CD4-positive, alpha-beta T cell treated with Interleukin-15 for 4 hours (primary cell): ENCODE measurements around the gene BAHD1.

Source experiments
- DNase-seq: peaks from one replicate; pipeline ENCODE4 v3.0.0-alpha.2; 2020; ENCODE audit warnings: low spot score

BAHD1 gene

GRCh38 chr15:40445421-40445922 lies 4.7 kb downstream of the BAHD1 start:
- no peak for DNase-seq

- no peak for DNase-seq
Measured at GRCh38 chr15:40446144-40446543, 5.4 kb downstream of the BAHD1 start.

- no peak for DNase-seq
Measured at GRCh38 chr15:40448354-40448753, 7.6 kb downstream of the BAHD1 start.

- no peak for DNase-seq
Measured at GRCh38 chr15:40449275-40449674, 8.5 kb downstream of the BAHD1 start.

- no peak for DNase-seq
Measured at GRCh38 chr15:40450047-40450446, 9.3 kb downstream of the BAHD1 start.

- no peak for DNase-seq
Measured at GRCh38 chr15:40451527-40452158, 10.9 kb downstream of the BAHD1 start.

- DNase-seq, result no peak
Measured at GRCh38 chr15:40452296-40453090, 11.7 kb downstream of the BAHD1 start.

GRCh38 chr15:40453941-40454340 lies 13.2 kb downstream of the BAHD1 start:
- peak; percentile 27 for DNase-seq

- DNase-seq, result no peak
Measured at GRCh38 chr15:40454904-40455391, 14.2 kb downstream of the BAHD1 start.

GRCh38 chr15:40456299-40456712 lies 15.6 kb downstream of the BAHD1 start:
- DNase-seq, result no peak

GRCh38 chr15:40456738-40457137 lies 16.0 kb downstream of the BAHD1 start:
- no peak for DNase-seq

- no peak for DNase-seq
Measured at GRCh38 chr15:40458495-40459371, 18.0 kb downstream of the BAHD1 start.

- DNase-seq, result no peak
Measured at GRCh38 chr15:40459391-40460015, 18.8 kb downstream of the BAHD1 start.

GRCh38 chr15:40460404-40460803 lies 19.7 kb downstream of the BAHD1 start:
- no peak for DNase-seq

- DNase-seq, result no peak
Measured at GRCh38 chr15:40461958-40462357, 21.2 kb downstream of the BAHD1 start.

- DNase-seq, result no peak
Measured at GRCh38 chr15:40463279-40463678, 22.5 kb downstream of the BAHD1 start.

- no peak for DNase-seq
Measured at GRCh38 chr15:40463886-40464545, 23.3 kb downstream of the BAHD1 start.

- DNase-seq, result no peak
Measured at GRCh38 chr15:40464595-40465185, 23.9 kb downstream of the BAHD1 start.

GRCh38 chr15:40465939-40466338 lies 25.2 kb downstream of the BAHD1 start:
- DNase-seq, result no peak

- DNase-seq, result no peak
Measured at GRCh38 chr15:40466426-40467260, 25.9 kb downstream of the BAHD1 start.
